NCI-H2227 treated with DMSO at 0.1 percent for 48 hours (cell line): ENCODE measurements around the gene NUDT6.
"Not testable (repeated sequence)": the region's sequence is repeated elsewhere in the genome, so short reads cannot be mapped to it uniquely, and the experiment has no call there.

Experiments used
- DNase-seq: peaks from one replicate; lab custom pipeline; 2025; lab: John Stamatoyannopoulos, UW

NUDT6 gene

DNA sequence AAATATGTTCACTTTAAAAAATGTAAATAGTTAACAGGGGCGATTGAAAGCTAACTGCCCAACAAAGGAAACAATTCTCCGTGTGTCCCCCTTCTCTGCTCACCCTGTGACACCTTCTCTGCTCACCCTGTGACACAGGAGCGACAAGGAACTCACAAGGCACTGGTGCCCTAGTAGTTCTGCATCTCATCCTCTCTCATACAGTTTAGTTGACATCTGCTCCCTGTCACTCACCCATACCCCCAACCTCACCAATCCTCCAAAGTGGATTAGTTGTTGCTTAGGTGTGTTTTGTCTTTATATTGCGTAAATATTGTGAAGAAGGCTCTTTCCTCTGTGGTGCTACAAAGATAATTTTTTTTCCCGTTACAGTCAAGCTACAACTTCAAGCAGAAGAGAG is 46.4 kb downstream of the NUDT6 start:
- DNase-seq, result no peak

DNA sequence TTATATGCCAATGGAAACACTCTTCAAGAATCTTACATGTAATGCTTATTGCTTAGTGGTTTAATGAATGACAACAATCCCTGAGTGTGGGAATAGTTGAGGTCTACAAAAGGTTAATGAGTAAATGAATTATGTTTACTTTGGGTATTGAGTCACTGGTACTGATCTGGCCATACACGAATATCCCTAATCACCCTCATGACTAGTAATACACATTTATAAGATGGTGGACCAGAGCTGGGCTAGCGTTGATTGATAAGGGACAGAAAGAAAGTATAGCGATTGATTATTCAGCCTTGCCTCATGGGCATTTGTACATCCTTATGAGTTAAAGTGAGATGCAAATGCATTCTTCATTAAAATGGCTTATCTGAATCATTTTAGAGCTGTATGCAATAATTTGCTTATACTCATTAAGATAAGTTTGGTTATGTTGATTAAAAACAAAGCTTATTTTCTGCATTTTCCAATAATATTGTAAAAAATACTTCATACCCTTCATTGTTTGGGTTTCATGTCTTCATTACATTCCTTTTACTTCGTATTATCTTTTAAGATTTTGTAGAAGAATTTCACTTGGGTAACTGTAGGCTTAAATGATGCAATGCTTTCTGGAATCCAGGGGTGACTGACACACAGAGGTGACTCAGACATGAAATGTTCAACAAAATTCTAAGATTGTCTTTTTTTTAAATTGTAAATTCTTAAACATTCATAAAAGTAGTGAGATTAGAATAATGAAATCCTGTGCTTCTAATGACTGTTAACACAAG is 48.4 kb downstream of the NUDT6 start:
- no peak for DNase-seq

DNA sequence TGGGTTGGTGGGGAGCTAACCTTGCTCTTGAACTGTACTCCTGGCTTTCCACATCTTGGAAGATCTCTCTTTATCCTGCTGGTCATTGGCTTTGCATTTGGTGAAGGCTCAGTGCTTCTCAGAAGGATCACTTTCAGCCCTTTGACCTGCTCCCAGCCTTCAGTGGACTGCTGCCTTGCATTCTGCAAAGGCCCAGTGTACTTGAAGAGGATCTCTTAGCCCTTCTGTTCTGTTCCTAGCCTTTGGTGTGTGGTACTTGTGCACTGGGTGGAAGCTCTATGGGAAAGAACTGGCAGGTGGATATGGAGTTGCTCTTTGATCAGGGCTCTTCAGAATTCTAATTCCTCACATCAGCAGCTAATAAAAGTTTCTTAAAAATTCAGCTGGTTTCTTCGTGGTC is 49.3 kb downstream of the NUDT6 start:
- no peak for DNase-seq

DNA sequence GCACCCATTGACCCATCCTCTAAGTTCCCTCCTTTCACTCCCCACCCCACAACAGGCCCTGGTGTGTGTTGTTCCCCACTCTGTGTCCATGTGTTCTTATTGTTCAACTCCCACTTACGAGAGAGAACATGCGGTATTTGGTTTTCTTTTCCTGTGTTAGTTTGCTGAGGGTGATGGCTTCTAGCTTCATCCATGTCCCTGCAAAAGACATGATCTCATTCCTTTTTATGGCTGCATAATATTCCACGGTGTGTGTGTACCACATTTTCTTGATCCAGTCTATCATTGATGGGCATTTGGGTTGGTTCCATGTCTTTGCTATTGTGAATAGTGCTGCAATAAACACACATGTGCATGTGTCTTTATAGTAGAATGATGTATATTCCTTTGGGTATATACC is 54.2 kb downstream of the NUDT6 start:
- DNase-seq, result not testable (repeated sequence)

DNA sequence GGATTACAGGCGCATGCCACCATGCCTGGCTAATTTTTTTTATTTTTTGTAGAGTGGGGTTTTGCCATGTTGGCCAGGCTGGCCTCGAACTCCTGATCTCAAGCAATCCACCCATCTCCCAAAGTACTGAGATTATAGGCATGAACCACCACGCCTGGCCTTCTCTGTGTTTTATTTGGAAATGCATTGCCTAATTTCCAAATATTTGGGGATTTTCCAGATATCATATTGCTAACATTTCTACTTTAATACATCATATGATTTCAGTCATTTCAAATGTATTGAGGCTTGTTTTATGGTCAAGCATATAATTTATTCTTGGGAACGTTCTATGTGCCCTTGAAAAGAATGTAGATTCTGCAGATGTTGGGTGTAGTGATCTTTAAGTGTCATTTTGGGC is 57.0 kb downstream of the NUDT6 start:
- no peak for DNase-seq

DNA sequence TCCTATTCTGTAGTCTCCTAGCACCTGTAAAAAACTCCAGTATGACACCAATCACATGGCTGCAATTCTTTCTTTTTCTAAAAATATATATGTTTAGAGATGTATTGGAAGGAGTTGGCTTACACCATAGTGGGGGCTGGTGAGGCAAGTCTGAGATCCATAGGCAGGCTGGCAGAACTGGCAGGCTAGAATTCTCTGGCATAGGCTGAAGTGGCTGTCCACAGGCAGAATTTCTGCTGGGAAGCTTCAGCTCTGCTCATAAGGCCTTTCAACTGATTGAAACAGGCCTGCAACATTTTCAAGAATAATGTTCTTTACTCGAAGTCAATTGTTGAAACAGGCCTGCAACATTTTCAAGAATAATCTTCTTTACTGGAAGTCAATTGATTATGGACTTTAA is 58.8 kb downstream of the NUDT6 start:
- no peak for DNase-seq

DNA sequence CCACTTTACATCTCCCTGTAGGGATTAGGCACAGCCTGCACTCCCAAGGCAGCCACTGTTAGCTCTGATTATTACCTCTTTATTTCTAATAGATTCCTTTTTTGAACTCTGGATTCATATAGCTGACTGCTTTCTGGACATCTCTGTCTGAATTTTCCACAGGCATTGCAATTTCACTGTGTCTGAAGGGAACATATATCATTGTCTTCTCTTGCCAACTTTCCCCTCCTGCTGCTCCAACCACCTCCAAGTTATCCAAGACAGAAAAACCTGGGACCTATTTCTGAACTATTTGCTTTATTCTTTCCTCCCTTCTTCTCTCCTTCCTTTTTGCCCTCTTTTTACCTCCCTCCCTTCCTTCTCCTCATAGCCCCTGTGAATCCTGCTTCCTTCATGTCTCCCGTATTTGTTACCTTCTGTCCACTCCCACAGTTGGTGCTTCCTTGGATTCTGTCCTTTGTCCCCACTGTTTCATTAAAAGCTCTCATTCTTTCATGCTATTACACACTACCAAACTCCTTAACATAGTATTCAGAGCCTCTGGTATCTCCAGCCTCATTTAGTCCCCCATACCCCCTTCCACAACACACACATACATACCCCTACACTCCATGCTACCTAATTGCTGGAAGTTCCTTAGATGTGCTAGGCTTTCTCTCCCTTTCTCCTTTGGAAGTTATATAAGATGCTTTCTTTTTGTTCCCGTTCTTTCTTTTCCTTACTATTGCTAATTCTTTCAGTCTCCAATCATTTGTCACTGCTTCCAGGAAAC is 61.0 kb downstream of the NUDT6 start:
- no peak for DNase-seq

DNA sequence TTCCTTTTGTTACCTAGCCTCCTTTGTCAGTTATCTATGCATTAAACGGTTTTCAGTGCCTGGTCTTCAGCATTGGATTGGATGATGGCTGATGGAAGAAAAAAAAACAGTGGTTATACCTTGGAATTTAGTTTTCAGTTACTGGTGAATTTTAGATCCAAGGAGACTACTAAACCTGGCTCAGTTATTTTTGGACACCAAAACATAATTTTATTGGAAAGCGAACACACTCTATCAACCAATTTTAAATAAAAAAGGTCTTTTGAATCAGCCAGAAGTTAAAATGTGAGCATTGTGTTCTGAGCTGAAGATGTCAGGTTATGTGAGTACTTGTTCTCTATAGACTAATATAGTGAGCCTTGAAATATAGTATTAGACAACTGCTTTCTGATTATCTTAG is 63.7 kb downstream of the NUDT6 start:
- no peak for DNase-seq

DNA sequence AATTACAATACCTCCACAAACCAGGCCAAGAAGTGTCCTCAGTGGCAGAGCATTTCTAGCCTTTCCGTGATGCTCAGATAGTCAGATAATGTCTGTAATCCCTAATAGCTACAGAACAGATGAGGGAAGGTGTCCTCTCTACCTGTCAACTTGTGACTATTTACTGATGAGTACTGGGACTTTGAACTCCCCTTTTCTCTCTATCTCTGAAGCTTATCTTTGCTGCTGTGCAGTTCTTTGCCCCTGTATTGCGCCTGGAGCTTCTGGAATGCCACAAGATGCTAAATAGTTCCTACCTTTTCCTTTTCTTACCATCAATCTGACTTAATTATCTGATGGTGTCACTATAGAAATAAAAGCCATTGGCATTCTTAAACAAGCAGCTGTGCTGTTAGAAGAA is 65.2 kb downstream of the NUDT6 start:
- no peak for DNase-seq

DNA sequence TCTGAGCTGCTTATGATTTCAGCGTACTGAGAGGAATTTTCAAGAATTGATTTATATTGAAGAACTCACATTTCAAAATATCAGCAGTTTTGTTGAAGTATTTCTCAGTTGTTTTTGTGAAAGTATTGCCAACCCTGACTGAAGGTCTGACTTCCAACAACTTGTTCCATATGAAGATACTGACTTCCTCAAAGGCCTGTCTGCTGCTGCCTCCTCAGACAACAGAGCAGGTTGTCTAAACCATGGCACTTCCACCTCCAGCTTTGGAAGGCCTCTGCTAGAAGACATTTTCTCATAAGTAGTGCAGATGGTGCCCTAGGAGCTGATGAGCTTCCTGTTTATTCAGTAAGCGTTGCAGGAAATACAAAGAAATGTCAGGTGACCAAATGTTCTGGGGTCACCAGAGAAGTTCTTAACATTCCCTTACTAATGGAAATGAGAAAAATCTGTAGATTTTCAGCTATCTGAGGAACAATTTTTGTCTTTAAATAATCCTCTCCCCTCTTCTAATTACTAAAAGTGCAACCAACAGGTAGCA is 67.0 kb downstream of the NUDT6 start:
- DNase-seq, result no peak

DNA sequence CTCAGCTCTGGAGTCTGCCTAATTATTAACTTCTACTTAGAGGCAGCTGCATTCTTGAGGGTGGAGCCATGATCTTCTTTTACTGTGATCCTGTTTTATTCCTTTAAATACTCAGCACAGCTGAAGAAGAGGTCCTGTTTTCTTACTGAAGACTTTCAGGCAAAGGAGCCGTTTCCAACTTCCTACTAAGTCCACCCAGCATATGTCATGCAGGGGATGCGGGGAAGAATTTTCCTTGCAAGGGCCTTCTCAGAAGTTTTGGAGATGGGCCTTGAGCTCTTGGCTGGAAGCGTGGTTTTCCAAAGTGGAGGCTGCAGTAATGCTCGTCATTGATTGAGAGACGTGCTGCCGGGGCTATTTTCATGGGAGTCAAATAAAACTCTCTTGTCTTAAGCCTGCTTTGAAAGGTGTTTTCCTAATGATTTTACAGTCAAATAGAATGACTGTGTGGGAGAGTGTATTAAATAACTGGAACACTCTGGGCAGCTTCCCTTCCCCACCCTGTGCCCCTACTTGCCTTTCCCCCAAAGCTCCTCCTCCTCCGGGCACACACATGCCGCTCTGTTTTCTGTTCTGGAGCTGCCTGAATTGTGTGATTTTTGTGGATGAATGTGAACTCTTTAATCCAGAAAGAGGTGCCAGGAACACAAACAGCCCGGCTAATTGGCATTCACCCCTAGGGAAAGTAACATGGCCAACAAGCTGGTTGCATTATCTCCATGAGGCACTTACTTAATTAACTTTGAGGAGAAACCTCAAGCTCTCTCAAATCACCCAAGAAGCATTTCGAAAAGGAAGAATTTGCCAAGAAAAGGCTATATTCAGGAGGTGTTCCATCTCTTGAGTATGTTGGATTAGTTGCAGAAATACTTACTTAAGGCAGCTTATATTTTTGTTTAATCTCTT is 67.7 kb downstream of the NUDT6 start:
- DNase-seq, result no peak

DNA sequence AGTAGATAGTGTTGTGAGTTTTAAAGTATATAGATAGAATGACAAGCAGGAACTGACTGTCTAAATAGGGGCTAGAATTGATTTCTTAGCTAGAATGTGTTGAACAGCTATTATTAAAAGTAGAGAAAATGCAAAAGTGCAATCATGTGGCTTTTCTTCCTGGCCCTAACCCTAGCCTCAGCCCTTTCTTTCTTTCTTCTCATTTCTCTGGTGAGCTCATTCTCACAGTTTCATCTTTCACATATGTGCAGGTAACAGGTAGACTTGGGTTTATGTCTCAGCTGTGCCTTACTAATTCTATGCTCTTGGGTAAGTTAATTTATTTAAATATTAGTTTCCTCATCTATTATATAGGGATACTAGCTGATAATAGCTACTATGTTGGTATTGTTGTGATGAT is 70.8 kb downstream of the NUDT6 start:
- DNase-seq, result no peak

DNA sequence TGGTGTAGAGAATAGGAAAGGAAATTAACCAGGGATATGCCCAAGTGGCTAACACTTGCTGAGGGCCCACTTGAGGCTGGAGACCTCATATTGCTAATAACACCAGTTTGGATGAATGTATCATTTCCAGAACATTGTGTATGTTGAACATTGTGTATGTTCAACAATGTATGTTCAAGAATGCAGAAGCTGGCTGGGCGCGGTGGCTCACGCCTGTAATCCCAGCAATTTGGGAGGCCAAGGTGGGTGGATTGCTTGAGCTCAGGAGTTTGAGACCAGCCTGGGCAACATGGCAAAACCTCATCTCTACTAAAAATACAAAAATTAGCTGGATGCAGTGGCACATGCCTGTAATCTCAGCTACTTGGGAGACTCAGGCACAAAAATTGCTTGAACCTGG is 72.6 kb downstream of the NUDT6 start:
- DNase-seq, result not testable (repeated sequence)

DNA sequence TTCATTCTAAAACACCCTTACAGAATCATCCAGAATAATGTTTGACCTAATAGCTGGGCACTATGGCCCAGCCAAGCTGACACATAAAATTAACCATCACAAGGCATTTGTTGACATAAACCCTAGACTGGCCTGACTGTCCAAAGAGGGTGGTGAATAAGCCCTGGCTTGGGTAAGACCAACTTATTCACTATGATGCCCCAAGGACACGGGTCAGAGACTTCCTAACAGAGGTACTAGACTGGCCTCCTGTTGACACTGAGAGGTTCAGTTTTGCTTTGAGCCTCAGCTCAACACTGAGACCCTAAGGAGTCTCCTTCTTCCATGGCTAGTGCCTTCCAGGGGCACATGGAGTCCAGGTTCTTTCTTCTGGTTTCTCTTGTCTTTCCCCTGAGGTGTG is 74.5 kb downstream of the NUDT6 start:
- no peak for DNase-seq

DNA sequence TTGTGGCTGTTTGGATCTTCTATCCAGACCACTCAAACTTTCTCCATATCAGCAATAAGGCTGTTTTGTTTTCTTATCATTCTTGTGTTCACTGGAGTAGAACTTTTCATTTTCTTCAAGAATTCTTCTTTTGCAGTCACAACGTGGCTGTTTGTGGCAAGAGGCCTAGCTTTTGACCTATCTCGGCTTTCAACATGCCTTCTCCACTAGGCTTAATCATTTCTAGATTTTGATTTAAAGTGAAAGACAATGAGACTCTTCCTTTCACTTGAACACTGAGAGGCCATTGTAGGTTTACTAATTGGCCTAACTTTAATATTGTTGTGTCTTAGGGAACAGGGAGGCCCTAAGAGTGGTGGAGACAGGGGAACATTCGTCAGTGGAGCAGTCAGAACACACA is 76.6 kb downstream of the NUDT6 start:
- DNase-seq, result no peak

DNA sequence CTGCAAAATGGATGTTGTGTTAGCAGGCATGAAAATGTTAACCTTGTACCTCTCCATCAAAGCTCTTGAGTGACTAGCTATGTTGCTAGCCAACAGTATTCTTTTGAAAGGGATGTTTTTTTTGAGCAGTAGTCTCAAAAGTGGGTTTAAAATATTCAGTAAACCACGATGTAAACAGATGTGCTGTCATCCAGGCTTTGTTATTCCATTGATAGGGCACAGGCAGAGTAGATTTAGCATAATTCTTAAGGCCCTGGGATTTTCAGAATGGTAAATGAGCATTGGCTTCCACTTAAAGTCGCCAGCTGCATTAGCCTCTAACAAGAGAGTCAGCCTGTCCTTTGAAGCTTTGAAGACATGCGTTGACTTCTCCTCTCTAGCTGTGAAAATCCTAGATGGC is 77.3 kb downstream of the NUDT6 start:
- no peak for DNase-seq

DNA sequence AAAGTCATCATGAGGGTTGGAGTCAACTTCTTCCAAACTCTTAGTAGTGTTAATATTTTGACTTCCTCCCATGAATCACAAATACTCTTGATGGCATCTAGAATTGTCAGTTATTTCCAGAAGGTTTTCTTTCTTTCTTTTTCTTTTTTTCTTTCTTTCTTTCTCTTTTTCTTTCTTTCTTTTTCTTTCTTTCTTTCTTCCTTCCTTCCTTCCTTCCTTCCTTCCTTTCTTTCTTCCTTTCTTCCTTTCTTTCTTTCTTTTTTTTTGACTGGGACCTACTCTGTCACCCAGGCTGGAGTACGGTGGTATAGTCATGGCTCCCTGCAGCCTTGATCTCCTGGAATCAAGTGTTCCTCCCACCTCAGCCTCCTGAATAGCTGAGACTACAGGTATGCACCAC is 78.0 kb downstream of the NUDT6 start:
- DNase-seq, result not testable (repeated sequence)

DNA sequence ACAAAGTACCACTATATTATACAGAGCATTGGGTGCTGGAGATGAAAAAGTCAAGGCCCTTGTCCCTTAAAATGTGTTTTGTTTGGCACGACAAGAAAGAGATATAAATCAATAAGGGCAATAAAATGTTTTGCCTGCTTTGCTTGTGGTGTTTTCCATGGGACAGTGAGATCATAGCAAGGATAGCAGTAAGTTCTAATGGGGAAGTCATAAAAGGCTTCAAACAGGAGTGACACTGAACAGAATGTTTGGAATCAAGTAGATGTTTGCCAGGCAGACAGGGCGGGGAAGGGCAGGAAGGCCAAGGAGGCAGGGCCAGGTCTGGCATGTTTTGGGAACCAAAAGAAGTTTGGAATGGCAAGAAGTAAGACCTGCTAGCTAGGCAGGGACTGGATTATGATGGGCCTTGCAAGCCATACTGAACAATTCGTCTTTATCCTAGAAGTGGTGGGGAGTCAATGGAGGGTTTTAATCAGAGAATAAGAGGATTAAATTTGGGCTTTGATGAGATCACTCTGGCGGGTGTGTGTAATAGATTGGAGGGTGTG is 79.3 kb downstream of the NUDT6 start:
- no peak for DNase-seq
